ENCODE results near the gene GMPR.

GMPR gene

DNA sequence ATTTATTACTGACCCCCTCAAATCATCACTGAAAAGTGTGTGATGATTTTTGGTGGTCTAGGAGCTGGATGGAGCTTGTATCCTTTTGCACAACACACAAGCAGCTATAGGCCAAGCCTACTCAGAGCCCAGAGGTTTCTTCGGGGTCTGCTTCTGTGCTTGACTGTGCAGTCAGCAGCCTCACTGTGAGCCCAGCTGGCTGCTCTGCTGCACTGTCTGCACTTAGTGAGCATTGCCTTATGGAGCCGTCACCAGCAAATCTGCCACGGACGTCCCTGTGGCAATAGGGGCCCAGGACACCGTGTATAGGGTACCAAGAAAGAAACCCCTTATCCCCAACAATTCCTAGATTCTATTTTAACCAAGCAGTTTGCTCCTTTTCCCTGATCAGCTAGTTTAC is 38.6 kb upstream of the GMPR start:
- ChIA-PET POLR2A (no interaction called here), CTCF (interaction anchor here (0.7 to 6.2 kb wide), 5 partner anchors 13 to 509 kb away, joined by 3 to 43 read pairs (median 3); no protein-coding TSS in a partner anchor)
- TF ChIP-seq CTCF (IDR thresholded peaks at IDR 0.05; ENCODE audit: insufficient read depth, low read length, missing control alignments): no peak
- no peak for DNase-seq (ENCODE audit: low read depth, low spot score)
- no peak overlapping the region for H3K4me3 ChIP-seq (ENCODE audit: low read depth, low read length)

DNA sequence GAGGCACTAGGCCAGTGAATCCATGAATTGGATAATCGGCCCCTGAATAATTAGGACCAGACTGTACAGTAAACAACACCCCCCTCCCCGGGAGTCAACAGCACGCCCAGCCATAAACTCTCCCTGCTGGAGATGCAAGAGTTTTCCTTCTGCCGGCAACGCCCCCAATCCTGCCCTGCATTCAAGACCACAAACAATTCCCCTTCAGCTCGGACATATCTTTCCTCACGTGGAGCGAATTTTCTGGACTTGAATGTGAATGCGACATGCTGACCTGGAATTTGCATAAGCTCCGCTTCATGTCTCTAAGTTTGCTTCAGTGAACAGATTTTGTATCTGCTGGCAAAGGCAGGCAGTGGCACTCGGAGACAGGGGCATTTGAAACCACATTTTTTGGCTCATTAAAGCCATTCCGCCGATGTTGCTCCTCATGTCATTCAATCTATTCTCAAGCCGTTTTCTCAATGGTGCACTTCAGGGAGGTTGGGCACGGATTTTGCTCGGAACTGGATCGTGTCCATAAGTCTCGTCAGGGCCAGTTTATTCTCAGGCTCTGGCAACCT is 38.0 kb upstream of the GMPR start:
- no peak for DNase-seq (ENCODE audit: low read depth, low spot score)
- TF ChIP-seq CTCF (IDR thresholded peaks at IDR 0.05; ENCODE audit: insufficient read depth, low read length, missing control alignments): no peak
- ChIA-PET CTCF (interaction anchor here (1.1 to 6.2 kb wide), 3 partner anchors 14 to 508 kb away, joined by 3 to 43 read pairs (median 4); no protein-coding TSS in a partner anchor), POLR2A (no interaction called here)
- H3K4me3 ChIP-seq (ENCODE audit: low read depth, low read length): no peak overlapping the region

- POLR2A ChIA-PET: interaction anchor here (0.7 kb wide), 1 partner anchor 75 kb away, joined by 3 read pairs; no protein-coding TSS in a partner anchor
- CTCF ChIA-PET: interaction anchor here (0.6 to 6.2 kb wide), 4 partner anchors 13 to 539 kb away, joined by 3 to 43 read pairs (median 4); no protein-coding TSS in a partner anchor
- no peak overlapping the region for H3K4me3 ChIP-seq (ENCODE audit: low read depth, low read length)
- no peak for TF ChIP-seq CTCF (IDR thresholded peaks at IDR 0.05; ENCODE audit: insufficient read depth, low read length, missing control alignments)
- no peak for DNase-seq (ENCODE audit: low read depth, low spot score)
Observed at GRCh38 chr6:16201706-16202105, 36.7 kb upstream of the GMPR start.

- no peak for DNase-seq (ENCODE audit: low read depth, low spot score)
- H3K4me3 ChIP-seq (ENCODE audit: low read depth, low read length): no peak overlapping the region
- ChIA-PET CTCF (interaction anchor here (1.1 to 9.3 kb wide), 18 partner anchors 11 to 701 kb away, joined by 3 to 145 read pairs (median 6); no protein-coding TSS in a partner anchor), POLR2A (interaction anchor here (0.8 kb wide), 1 partner anchor 11 kb away, joined by 3 read pairs; no protein-coding TSS in a partner anchor)
- no peak for TF ChIP-seq CTCF (IDR thresholded peaks at IDR 0.05; ENCODE audit: insufficient read depth, low read length, missing control alignments)
Observed at GRCh38 chr6:16204653-16205376, 33.6 kb upstream of the GMPR start.

- ChIA-PET CTCF (interaction anchor here (0.6 to 9.3 kb wide), 33 partner anchors 8 to 1994 kb away, joined by 3 to 145 read pairs (median 5); no protein-coding TSS in a partner anchor), POLR2A (interaction anchor here (0.8 kb wide), 2 partner anchors 10 to 546 kb away, joined by 3 read pairs; no protein-coding TSS in a partner anchor)
- no peak for TF ChIP-seq CTCF (IDR thresholded peaks at IDR 0.05; ENCODE audit: insufficient read depth, low read length, missing control alignments)
- DNase-seq (ENCODE audit: low read depth, low spot score): peak; percentile 95
- no peak overlapping the region for H3K4me3 ChIP-seq (ENCODE audit: low read depth, low read length)
Observed at GRCh38 chr6:16205377-16206144, 32.8 kb upstream of the GMPR start.
